SK-N-SH treated with all-trans-retinoic acid at 6 μM for 48 hours (cell line): ENCODE data around the gene AVEN.

Source experiments
- ARNTL ChIP-seq: fragments of 450-650 bp; formaldehyde crosslinking; IDR thresholded peaks from 2 replicates; pipeline ENCODE4 v1.5.0; 2020; ENCODE audit warnings: low read depth, mild to moderate bottlenecking, moderate library complexity, borderline replicate concordance
- ISL1 ChIP-seq: fragments of 250-450 bp; sonication (Bioruptor Pico); IDR thresholded peaks from 2 replicates; pipeline ENCODE4 v2.1.2; 2022; ENCODE audit warnings: mild to moderate bottlenecking, moderate library complexity
- RARB ChIP-seq: fragments of 250-450 bp; sonication (Bioruptor Pico); IDR thresholded peaks from 2 replicates; pipeline ENCODE4 v1.8.0; 2021; ENCODE audit warnings: mild to moderate bottlenecking, moderate library complexity
- ZFP30 ChIP-seq: fragments of 450-650 bp; formaldehyde crosslinking; IDR thresholded peaks from 2 replicates; pipeline ENCODE4 v1.5.0; 2022; ENCODE audit warnings: mild to moderate bottlenecking, moderate library complexity
- ZNF70 ChIP-seq: fragments of 450-650 bp; formaldehyde crosslinking; IDR thresholded peaks from 2 replicates; pipeline ENCODE4 v1.5.0; 2020; ENCODE audit warnings: mild to moderate bottlenecking, moderate library complexity
- TF ChIP-seq, protein P1 (sequence below): fragments of 250-450 bp; sonication (Bioruptor Pico); IDR thresholded peaks from 2 replicates; pipeline ENCODE4 v1.5.0; 2020; ENCODE audit warnings: mild to moderate bottlenecking, moderate library complexity

DNA sequence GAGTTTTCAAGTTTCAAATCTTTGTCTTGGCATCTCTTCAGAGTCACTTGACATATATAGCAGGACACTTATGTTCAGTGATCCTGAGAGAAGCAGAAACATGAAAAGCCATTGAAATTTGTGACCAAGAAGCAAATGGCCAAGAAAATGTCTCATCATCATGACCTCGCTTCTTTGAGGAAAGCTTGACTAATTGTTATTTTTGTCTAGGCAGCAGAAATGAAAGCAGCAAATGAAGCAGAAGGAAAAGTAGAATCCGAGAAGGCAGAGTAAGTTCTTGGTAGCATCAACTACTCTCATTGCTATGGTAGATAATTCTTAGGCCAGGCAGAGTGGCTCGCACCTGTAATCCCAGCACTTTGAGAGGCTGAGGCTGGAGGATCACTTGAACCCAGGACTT lies 198.4 kb downstream of the AVEN start:
- TF ChIP-seq ZFP30 (CRISPR knock-in tag) (no peak), ISL1 (CRISPR knock-in tag) (no peak), ZNF70 (CRISPR knock-in tag) (no peak), ARNTL (CRISPR knock-in tag) (no peak), RARB (CRISPR knock-in tag) (no peak)
- TF ChIP-seq, protein P1, sequence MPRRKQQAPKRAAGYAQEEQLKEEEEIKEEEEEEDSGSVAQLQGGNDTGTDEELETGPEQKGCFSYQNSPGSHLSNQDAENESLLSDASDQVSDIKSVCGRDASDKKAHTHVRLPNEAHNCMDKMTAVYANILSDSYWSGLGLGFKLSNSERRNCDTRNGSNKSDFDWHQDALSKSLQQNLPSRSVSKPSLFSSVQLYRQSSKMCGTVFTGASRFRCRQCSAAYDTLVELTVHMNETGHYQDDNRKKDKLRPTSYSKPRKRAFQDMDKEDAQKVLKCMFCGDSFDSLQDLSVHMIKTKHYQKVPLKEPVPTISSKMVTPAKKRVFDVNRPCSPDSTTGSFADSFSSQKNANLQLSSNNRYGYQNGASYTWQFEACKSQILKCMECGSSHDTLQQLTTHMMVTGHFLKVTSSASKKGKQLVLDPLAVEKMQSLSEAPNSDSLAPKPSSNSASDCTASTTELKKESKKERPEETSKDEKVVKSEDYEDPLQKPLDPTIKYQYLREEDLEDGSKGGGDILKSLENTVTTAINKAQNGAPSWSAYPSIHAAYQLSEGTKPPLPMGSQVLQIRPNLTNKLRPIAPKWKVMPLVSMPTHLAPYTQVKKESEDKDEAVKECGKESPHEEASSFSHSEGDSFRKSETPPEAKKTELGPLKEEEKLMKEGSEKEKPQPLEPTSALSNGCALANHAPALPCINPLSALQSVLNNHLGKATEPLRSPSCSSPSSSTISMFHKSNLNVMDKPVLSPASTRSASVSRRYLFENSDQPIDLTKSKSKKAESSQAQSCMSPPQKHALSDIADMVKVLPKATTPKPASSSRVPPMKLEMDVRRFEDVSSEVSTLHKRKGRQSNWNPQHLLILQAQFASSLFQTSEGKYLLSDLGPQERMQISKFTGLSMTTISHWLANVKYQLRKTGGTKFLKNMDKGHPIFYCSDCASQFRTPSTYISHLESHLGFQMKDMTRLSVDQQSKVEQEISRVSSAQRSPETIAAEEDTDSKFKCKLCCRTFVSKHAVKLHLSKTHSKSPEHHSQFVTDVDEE, result no peak
